HG03135 (cell line): Measurements from ENCODE around the gene OCA2.

Source experiments
- ATAC-seq: cut with Tn5 transposase; IDR thresholded peaks from one replicate; pipeline ENCODE4 v1.9.1; 2021; ENCODE audit warnings: mild to moderate bottlenecking, moderate library complexity; ENCODE audit not compliant: unreplicated experiment

Gene OCA2

GRCh38 chr15:27826902-27827714 lies 272.0 kb downstream of the OCA2 start:
- ATAC-seq: no peak

GRCh38 chr15:27826411-27826810 lies 272.7 kb downstream of the OCA2 start:
- ATAC-seq: no peak

GRCh38 chr15:27824841-27825422 lies 274.2 kb downstream of the OCA2 start:
- no peak for ATAC-seq

GRCh38 chr15:27821273-27821672 lies 277.8 kb downstream of the OCA2 start:
- ATAC-seq: no peak

GRCh38 chr15:27820722-27821121 lies 278.4 kb downstream of the OCA2 start:
- no peak for ATAC-seq

GRCh38 chr15:27820232-27820631 lies 278.9 kb downstream of the OCA2 start:
- ATAC-seq: no peak

- ATAC-seq: no peak
Observed at GRCh38 chr15:27817258-27817657, 281.9 kb downstream of the OCA2 start.

GRCh38 chr15:27816790-27817189 lies 282.3 kb downstream of the OCA2 start:
- no peak for ATAC-seq

GRCh38 chr15:27815035-27815434 lies 284.1 kb downstream of the OCA2 start:
- no peak for ATAC-seq

- no peak for ATAC-seq
Observed at GRCh38 chr15:27813139-27813538, 286.0 kb downstream of the OCA2 start.

GRCh38 chr15:27808182-27808581 lies 290.9 kb downstream of the OCA2 start:
- ATAC-seq: no peak

GRCh38 chr15:27807335-27807734 lies 291.8 kb downstream of the OCA2 start:
- no peak for ATAC-seq

GRCh38 chr15:27806396-27806795 lies 292.7 kb downstream of the OCA2 start:
- ATAC-seq: no peak

- ATAC-seq: no peak
Observed at GRCh38 chr15:27805261-27806220, 293.6 kb downstream of the OCA2 start.

- no peak for ATAC-seq
Observed at GRCh38 chr15:27804569-27805260, 294.4 kb downstream of the OCA2 start.

GRCh38 chr15:27798807-27799206 lies 300.3 kb downstream of the OCA2 start:
- no peak for ATAC-seq

- no peak for ATAC-seq
Observed at GRCh38 chr15:27797765-27798164, 301.4 kb downstream of the OCA2 start.

GRCh38 chr15:27796405-27797320 lies 302.5 kb downstream of the OCA2 start:
- no peak for ATAC-seq

- ATAC-seq: no peak
Observed at GRCh38 chr15:27792756-27793264, 306.3 kb downstream of the OCA2 start.

- ATAC-seq: no peak
Observed at GRCh38 chr15:27790270-27790669, 308.8 kb downstream of the OCA2 start.
